Measurements from ENCODE around the gene SLIT3.

DNA sequence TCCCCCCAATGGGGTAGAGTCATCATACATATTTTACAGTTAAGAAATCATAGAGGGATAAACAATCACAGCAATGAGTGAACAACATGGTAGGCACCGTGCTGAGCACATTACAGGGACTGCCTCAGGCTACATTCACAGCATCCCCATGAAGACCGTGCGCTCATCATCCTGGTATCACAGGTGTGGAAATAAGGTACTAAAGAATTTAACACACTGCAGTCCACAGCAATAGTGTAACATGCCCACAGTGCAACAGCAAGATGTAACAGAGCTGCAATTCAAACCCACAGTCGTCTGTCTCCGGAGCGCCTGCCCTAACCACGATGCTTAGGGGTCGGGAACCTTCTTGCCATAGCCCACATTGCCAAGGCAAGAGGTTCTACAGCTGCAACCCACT, 5.6 kb downstream of the SLIT3 start:
- TF ChIP-seq POLR2A (IDR thresholded peaks at IDR 0.05) (no peak), CTCF (IDR thresholded peaks at IDR 0.05) (no peak), POLR2AphosphoS5 (IDR thresholded peaks at IDR 0.05) (no peak)

Measured in stomach (tissue), 4 donors.